Skeletal muscle tissue (tissue), 4 donors: Measurements from ENCODE around the gene FYB1. TPM values are rescaled to one million over a fixed set of nuclear protein-coding genes. Genes with fewer than 3 reads are reported as not detected.

ENCODE experiments used
- H3K27ac ChIP-seq: one replicate; pipeline ENCODE4 v1.7.0; 2013; ENCODE audit warnings: mild to moderate bottlenecking, low read depth, low read length, inconsistent platforms
- H3K27me3 ChIP-seq, 3 donors: one replicate each; pipeline ENCODE4 v1.7.0; 2013; ENCODE audit warnings: low read length in 3 of 3; ENCODE audit not compliant: control insufficient read depth in 3 of 3, insufficient read depth in 3 of 3
- H3K36me3 ChIP-seq, 3 donors: one replicate each; pipeline ENCODE4 v1.7.0; 2013; ENCODE audit warnings: low read length in 3 of 3; ENCODE audit not compliant: control insufficient read depth in 3 of 3, insufficient read depth in 3 of 3
- H3K4me1 ChIP-seq, 3 donors: one replicate each; pipeline ENCODE4 v1.7.0; 2013; ENCODE audit warnings: low read length in 3 of 3, mild to moderate bottlenecking in 3 of 3; ENCODE audit not compliant: control insufficient read depth in 3 of 3, insufficient read depth in 3 of 3
- H3K4me3 ChIP-seq, 3 donors: one replicate each; pipeline ENCODE4 v1.7.0; 2013; ENCODE audit warnings: low read length in 3 of 3
- H3K9ac ChIP-seq, 3 donors: one replicate each; pipeline ENCODE4 v1.7.0; 2013; ENCODE audit warnings: low read length in 3 of 3, mild to moderate bottlenecking in 3 of 3, moderate library complexity in 2 of 3, low read depth in 1 of 3
- H3K9me3 ChIP-seq, 3 donors: one replicate each; pipeline ENCODE4 v1.7.0; 2013; ENCODE audit warnings: low read length in 3 of 3; ENCODE audit not compliant: control insufficient read depth in 3 of 3
- total RNA-seq: library from RNA; depleted of rRNA; stranded (reverse); fragments of >200 nt; gene quantifications from one replicate; pipeline ENCODE4 v1.2.3, GENCODE V29; 2014
- donor health status: Osteomylitis.

FYB1 gene
- total RNA-seq, 1 donor from 2014 or later: 4.2 TPM

DNA sequence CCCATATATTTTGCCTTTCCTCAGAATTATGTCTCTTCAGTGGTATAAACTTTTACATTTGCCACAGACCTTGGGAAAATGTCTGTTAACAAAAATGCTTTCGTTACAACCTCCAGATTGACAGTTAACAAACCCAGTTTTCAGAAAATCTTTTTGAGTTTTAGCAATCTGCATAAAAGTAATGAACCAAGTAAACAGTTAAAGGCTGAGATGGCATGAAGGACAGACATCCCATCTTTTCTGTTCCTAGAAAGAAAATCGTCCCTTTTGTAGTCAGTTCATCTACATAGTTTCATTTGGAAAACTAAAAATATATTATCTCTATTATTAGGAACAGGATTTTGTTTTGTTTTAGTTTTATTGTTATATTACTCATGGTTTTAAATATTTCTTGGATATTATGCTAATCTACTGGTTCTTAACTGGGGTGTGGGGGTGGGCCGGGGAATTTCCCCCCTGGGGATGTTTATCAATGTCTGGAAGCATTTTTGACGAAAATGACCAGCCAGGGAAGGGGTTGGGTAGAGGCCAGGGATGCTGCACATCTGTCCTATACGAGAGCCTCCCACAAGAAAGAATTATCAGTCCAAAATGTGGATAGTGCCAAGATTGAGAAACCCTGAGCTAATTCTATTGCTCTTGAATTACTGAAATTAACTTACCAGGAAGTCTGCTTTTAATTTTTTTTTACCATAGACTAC is 11.9 kb downstream of the FYB1 start:
- Histone ChIP-seq H3K4me3 (no peak overlapping the region), H3K9ac (no peak overlapping the region), H3K27ac (no peak overlapping the region), H3K9me3 (no peaks in the 10 kb centered on the region), H3K27me3 (no peaks in the 10 kb centered on the region), H3K4me1 (no peaks in the 10 kb centered on the region), H3K36me3 (no peaks in the 10 kb centered on the region)

DNA sequence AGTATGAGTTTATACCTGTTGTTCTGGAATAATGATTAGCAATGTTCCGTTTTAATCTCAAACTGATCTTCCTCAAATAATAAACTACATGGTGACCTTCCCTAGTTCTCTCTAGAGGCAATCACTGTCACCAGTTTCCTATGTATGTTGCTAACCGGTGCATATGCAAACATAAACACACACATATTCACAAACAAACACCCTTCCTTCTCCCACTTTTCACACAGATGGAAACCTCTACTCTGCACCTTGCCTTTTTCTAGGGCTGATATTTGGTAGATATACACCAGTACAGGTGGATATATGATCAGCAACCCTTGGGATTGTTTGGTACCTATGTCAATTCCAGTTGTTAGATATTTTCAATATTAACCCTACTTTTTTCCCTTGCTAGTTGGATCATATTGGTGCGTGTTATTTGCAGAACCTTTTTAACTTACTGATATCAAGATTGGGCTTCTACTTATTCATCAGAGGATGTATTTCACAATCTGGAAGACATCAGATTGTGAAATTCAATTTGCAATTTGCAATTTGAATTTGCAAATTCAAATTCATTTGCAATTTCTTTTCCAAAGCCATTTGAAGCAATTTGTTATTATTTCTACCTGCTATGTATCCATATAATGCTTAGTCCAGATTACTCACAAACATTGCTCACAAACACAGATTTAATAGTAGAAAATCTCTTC is 12.6 kb downstream of the FYB1 start:
- H3K4me1 ChIP-seq: no peaks in the 10 kb centered on the region
- H3K9ac ChIP-seq: no peak overlapping the region
- H3K27ac ChIP-seq: no peak overlapping the region
- no peaks in the 10 kb centered on the region for H3K27me3 ChIP-seq
- no peaks in the 10 kb centered on the region for H3K9me3 ChIP-seq
- no peak overlapping the region for H3K4me3 ChIP-seq
- H3K36me3 ChIP-seq: no peaks in the 10 kb centered on the region

DNA sequence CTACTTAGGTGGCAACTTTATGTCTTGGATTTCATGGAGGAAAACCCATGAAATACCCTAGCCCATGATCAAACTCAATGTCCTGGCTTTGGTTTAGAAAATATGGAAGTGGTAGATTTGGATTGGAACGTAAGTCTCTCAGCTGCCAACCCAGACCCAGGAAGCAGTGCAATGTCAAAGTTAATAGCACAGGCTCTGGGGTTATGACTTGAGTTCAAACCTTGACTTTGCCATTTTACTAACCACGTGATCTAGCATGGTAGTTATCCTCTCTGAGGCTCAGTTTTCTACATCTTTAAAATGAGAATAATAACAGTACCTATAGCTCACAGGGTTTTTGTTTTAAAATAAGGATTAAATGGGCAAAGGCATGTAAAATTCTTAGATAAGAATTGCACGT is 13.8 kb downstream of the FYB1 start:
- no peak overlapping the region for H3K27ac ChIP-seq
- H3K4me3 ChIP-seq: no peak overlapping the region
- no peak overlapping the region for H3K9ac ChIP-seq
- no peaks in the 10 kb centered on the region for H3K27me3 ChIP-seq
- H3K4me1 ChIP-seq: no peaks in the 10 kb centered on the region
- H3K36me3 ChIP-seq: no peaks in the 10 kb centered on the region
- H3K9me3 ChIP-seq: no peaks in the 10 kb centered on the region

DNA sequence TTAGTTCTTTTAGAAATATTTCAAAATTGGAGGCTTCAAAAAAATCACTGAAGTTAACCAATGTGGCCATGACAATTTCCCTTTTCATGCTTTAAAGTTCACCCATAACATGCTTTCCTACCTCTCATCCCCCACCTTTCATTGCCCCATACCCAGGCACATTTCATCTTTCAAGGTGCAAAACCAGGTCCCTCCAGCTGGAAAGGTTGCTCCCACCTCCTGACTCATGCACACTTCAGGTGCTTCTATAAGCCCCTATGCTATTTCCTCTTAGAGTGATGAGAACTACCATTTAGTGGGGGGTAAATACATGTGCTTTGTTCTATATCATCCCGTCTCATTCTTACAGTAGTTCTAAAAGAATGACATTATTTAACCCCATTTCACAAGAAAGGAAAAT is 15.4 kb downstream of the FYB1 start:
- H3K27me3 ChIP-seq: no peaks in the 10 kb centered on the region
- no peaks in the 10 kb centered on the region for H3K36me3 ChIP-seq
- no peak overlapping the region for H3K27ac ChIP-seq
- H3K4me3 ChIP-seq: no peak overlapping the region
- no peak overlapping the region for H3K9ac ChIP-seq
- H3K4me1 ChIP-seq: no peaks in the 10 kb centered on the region
- no peaks in the 10 kb centered on the region for H3K9me3 ChIP-seq

DNA sequence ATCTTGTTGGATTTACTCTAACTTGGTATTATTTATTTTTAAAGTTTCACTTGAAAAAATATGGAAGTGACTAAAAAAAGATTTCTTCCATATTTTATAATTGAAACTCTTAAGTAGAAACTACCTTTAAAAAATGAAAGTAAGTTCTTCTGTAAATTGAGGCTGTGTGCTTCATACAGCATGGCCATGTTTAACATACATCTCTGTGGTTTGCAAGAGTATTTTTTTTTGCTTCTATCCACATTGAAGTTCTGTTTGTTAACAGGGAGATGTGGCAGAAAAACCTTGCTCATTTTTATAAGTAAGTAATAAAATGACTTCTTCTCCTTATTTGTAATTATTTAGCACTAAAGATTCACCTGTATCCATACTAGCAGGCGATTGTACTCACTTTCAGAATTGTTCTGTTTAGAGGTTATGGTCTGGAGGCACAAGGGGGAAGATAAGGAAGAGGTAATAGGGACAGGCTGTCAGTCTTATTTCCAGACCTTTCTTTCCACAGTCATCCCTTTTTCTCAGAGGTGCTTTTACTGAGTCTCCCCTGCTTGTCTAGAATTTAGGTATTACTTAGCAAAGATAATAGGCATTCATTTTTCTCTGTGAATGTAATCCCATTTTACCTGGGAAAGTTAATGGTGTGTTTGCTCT is 16.0 kb downstream of the FYB1 start:
- Histone ChIP-seq H3K27me3 (no peaks in the 10 kb centered on the region), H3K4me1 (no peaks in the 10 kb centered on the region), H3K4me3 (no peak overlapping the region), H3K9ac (no peak overlapping the region), H3K9me3 (no peaks in the 10 kb centered on the region), H3K36me3 (no peaks in the 10 kb centered on the region), H3K27ac (no peak overlapping the region)

DNA sequence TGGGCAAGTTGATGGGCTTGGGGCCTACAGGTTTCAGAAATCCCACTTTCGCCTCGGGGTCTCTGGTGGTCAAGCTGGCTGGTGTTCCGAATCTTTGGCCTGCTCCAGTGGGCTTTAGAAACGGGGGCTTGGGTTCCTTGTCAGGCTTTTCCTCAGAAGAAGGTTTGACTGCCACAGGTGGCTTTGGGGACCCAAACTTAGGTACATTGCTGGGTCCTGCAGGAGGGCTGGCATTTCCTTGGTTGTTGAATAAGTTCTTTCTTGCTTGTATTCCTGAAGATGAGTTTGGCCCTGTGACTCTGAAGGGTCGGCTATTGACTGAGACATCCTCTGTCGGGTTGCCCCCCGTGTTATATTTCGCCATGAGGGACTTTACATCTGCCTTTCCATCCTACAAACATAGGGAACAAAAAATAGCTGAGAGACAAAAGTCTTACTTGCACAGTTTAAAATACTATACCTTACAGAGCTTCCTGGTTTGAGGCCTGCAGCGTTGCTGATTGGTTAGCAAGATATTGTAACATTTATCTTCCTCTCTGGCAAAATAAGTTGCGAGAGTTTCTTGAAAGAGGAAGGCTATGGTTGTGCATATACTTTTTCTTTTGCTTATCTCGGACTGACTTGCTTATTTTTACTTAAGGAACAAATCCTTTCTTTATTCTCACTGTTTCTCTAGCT is 16.6 kb downstream of the FYB1 start:
- Histone ChIP-seq H3K4me1 (no peaks in the 10 kb centered on the region), H3K9me3 (no peaks in the 10 kb centered on the region), H3K4me3 (no peak overlapping the region), H3K9ac (no peak overlapping the region), H3K27ac (no peak overlapping the region), H3K27me3 (no peaks in the 10 kb centered on the region), H3K36me3 (no peaks in the 10 kb centered on the region)

DNA sequence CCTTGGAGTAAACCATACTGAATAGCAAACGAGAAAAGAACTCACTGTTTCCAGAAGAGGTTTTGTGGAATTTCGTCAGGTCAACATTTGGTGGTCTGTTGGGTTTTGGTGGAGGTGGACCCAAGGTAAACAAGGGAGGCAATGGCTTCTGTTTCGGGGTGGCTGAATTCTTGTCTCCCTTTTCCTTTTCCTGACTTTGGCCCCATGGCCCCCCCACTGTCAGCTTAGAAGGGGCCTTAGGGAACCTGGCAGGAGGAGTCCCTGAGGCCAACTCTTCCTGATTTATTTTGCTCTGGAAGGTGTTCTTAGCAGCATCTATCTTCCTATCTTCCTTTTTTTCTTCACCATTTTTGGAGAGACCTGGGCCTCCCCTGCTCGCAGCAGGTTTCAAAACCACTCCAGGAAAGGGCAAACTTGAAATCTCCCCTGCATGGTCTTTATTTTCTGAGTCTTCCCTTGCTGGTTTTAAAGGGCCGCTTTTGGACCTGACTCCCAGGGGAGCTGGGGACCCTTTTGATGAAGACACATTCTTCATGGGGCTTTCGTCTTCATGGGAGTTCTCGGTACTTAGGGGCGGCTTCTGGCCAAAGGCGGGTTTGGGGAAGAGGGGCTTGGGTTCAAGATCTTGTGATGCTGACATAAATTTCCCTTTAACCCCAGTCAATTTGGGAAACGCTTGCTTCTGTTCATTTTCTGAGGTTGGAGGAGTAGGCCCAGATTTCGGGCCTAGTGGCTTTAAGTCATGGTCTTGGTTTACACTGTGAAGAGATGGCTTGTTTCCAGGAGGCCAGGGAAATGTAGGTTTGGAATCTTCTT is 17.4 kb downstream of the FYB1 start:
- Histone ChIP-seq H3K4me1 (no peaks in the 10 kb centered on the region), H3K27ac (no peak overlapping the region), H3K4me3 (no peak overlapping the region), H3K27me3 (no peaks in the 10 kb centered on the region), H3K36me3 (no peaks in the 10 kb centered on the region), H3K9me3 (no peaks in the 10 kb centered on the region), H3K9ac (no peak overlapping the region)

DNA sequence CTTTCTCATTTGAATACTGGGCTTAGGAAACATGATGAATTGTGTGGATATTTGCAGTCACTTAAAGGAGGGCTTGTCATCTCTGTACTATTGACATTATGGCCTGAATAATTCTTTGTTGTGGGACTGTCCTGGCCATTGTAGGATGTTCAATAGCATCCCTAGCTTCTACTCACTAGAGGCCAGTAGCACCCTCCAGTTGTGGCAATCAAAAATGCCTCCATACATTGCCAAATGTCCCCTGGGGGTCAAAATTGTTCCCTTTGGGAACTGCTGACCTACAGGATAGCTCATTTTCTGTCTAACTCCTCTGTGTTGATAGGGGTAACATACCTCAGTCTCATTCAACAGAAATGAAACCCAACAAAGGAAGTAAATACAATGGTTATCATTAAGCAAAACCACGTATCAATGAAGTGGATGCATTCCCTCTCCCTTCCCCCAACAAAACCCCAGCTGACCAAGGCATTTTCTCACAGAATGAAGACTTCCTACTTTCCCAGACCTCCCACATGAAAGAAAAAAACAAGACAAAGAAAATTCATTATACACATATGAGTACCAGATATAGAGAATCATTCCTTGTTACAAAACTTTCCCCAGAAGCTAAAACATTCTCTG is 18.1 kb downstream of the FYB1 start:
- no peaks in the 10 kb centered on the region for H3K4me1 ChIP-seq
- no peaks in the 10 kb centered on the region for H3K9me3 ChIP-seq
- H3K27ac ChIP-seq: no peak overlapping the region
- no peaks in the 10 kb centered on the region for H3K27me3 ChIP-seq
- H3K36me3 ChIP-seq: no peaks in the 10 kb centered on the region
- H3K9ac ChIP-seq: no peak overlapping the region
- no peak overlapping the region for H3K4me3 ChIP-seq

DNA sequence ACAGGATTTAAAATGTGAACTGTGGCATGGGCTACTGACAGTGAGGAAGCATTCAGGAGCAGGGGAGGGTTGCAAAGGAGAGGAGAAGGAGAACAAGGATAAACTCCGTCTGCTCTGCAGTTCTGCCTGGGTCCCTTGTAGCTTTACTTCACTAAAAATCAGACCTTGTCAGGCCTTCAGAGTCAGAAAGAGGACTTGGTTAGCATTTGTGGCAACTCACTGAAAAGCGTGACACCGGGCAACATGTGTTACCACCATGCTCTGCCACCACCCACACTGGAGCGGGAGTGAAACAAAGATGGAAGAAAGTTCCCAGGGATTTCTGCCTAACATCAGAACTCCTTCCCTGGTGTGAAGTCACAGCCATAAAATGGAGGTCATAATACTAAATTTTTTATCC is 19.3 kb downstream of the FYB1 start:
- H3K9ac ChIP-seq: no peak overlapping the region
- peaks cover 0 to 1% (median 0%) of the 10 kb centered on the region in 3 donors for H3K4me1 ChIP-seq
- no peak overlapping the region for H3K4me3 ChIP-seq
- H3K27me3 ChIP-seq: no peaks in the 10 kb centered on the region
- no peaks in the 10 kb centered on the region for H3K9me3 ChIP-seq
- no peak overlapping the region for H3K27ac ChIP-seq
- no peaks in the 10 kb centered on the region for H3K36me3 ChIP-seq
